ENCODE results near the gene DENND5B. TPM values are rescaled to one million over a fixed set of nuclear protein-coding genes. Genes with fewer than 3 reads are reported as not detected.
A peak's percentile ranks its signal among the peaks of the same experiment; 100 is the strongest.

Gene DENND5B
- total RNA-seq, 6 experiments from 2014 or later = 12.6 to 18.4 (median 16.6) TPM

- intact Hi-C loops (cut with DNase I) = no loop called here
- Histone ChIP-seq H3K36me3 (no peaks in the 10 kb centered on the region), H3K9me3 (no peaks in the 10 kb centered on the region), H3K4me1 (peaks cover 0 to 15% (median 6%) of the 10 kb centered on the region in 4 donors), H3K4me3 (no peak overlapping the region), H3K27ac (no peak overlapping the region), H3K27me3 (no peaks in the 10 kb centered on the region)
- DNase-seq (no peak), ATAC-seq (no peak)
- WGBS (ENCODE audit: insufficient coverage, low coverage, low lambda C conversion rate, missing lambda C conversion rate) = 67% methylated on average over 4 of the region's 6 CpGs
- TF ChIP-seq POLR2A (IDR thresholded peaks at IDR 0.05) (no peak), CTCF (IDR thresholded peaks at IDR 0.05) (no peak)
Observed at GRCh38 chr12:31584782-31585181, 6.2 kb downstream of the DENND5B start.

- H3K27ac ChIP-seq = no peak overlapping the region
- H3K9me3 ChIP-seq = no peaks in the 10 kb centered on the region
- ATAC-seq (no peak), DNase-seq (no peak)
- 79% methylated on average over 2 of the region's 2 CpGs for WGBS (ENCODE audit: insufficient coverage, low coverage, low lambda C conversion rate, missing lambda C conversion rate)
- H3K4me3 ChIP-seq = no peak overlapping the region
- H3K27me3 ChIP-seq = no peaks in the 10 kb centered on the region
- H3K36me3 ChIP-seq = no peaks in the 10 kb centered on the region
- intact Hi-C loops (cut with DNase I) = no loop called here
- H3K4me1 ChIP-seq = peaks cover 0 to 12% (median 6%) of the 10 kb centered on the region in 4 donors
- no peak for TF ChIP-seq POLR2A (IDR thresholded peaks at IDR 0.05)
- TF ChIP-seq CTCF (IDR thresholded peaks at IDR 0.05) = no peak
Observed at GRCh38 chr12:31583878-31584277, 7.1 kb downstream of the DENND5B start.

GRCh38 chr12:31582155-31582554, 8.8 kb downstream of the DENND5B start:
- WGBS (ENCODE audit: insufficient coverage, low coverage, low lambda C conversion rate, missing lambda C conversion rate) = 53% methylated on average over 2 of the region's 3 CpGs
- Histone ChIP-seq H3K4me3 (no peak overlapping the region), H3K36me3 (no peaks in the 10 kb centered on the region), H3K27me3 (no peaks in the 10 kb centered on the region), H3K4me1 (peaks cover 0 to 7% (median 3%) of the 10 kb centered on the region in 4 donors), H3K27ac (no peak overlapping the region), H3K9me3 (no peaks in the 10 kb centered on the region)
- no peak for ATAC-seq
- TF ChIP-seq POLR2A (IDR thresholded peaks at IDR 0.05) = no peak
- TF ChIP-seq CTCF (IDR thresholded peaks at IDR 0.05) = no peak
- intact Hi-C loops (cut with DNase I) = no loop called here
- no peak for DNase-seq

GRCh38 chr12:31578632-31579031, 12.3 kb downstream of the DENND5B start:
- no peaks in the 10 kb centered on the region for H3K9me3 ChIP-seq
- TF ChIP-seq POLR2A (IDR thresholded peaks at IDR 0.05) (no peak), CTCF (IDR thresholded peaks at IDR 0.05) (no peak)
- peaks cover 0 to 4% (median 0%) of the 10 kb centered on the region in 4 donors for H3K4me1 ChIP-seq
- intact Hi-C loops (cut with DNase I) = no loop called here
- H3K4me3 ChIP-seq = no peak overlapping the region
- no peak overlapping the region for H3K27ac ChIP-seq
- WGBS (ENCODE audit: insufficient coverage, low coverage, low lambda C conversion rate, missing lambda C conversion rate) = 41% methylated on average over 2 of the region's 2 CpGs
- ATAC-seq (peak in 3 of 4 donors; percentile 41 to 48 (median 45)), DNase-seq (no peak)
- H3K27me3 ChIP-seq = no peaks in the 10 kb centered on the region
- H3K36me3 ChIP-seq = no peaks in the 10 kb centered on the region

All from right lobe of liver (tissue), 6 donors.